HG03521 (cell line): Measurements from ENCODE around the gene BCL7A.

Experiments used
- ATAC-seq: cut with Tn5 transposase; IDR thresholded peaks from one replicate; pipeline ENCODE4 v1.9.1; 2021; ENCODE audit warnings: mild to moderate bottlenecking, moderate library complexity; ENCODE audit not compliant: unreplicated experiment

BCL7A gene

DNA sequence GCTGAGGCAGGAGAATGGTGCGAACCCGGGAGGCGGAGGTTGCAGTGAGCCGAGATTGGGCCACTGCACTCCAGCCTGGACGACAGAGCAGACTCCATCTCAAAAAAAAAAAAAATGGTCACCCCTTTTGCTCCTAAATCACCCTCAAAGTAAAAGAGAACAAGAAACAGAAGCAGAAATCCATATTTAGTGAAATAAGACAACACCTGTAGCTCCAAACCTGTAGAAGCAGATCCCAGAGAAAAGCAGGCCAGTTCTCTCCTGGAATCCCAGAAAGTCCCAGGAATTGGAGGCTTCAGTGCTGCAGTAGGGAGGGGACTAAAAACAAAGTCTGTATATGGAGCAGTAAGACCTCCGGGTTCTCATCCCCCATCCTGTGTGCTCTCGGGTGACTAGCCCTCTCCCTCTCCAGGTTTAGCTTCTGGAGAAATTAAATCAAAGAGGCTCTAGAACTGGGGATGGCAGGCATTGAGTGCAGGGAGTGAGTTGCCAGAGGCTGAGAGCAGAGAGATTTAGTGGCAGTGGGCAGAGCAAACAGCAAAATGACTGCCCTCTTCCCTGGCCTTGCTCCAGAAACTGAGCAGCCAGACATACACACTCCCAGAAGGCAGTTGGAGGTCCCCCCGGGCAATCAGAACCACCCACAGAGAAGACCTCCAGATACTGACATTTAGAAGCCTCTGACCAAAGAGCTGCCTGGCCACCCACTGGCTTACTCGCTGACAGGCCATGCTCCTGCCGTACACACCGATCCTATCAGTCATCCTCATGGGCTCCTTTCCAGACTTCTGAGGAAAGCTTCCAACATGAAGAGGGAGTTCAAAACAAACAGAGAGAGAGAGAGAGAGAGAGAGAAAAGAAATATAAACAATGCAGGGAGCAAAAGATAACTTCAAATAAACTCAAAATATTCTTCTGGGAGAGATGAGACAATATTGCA, 50.6 kb downstream of the BCL7A start:
- no peak for ATAC-seq

DNA sequence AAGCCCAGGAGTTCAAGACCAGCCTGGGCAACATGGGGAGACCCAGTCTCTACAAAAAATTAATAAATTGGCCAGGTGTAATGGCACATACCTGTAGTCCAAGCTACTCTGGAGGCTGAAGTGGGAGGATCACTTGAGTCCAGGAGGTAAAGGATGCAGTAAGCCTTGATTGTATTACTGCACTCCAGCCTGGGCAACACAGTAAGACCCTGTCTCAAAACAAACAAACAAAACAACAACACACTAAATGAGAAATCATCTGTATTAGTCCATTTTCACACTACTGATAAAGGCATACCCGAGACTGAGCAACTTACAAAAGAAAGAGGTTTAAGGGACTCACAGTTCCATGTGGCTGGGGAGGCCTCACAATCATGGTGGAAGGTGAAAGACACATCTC, 52.1 kb downstream of the BCL7A start:
- no peak for ATAC-seq

DNA sequence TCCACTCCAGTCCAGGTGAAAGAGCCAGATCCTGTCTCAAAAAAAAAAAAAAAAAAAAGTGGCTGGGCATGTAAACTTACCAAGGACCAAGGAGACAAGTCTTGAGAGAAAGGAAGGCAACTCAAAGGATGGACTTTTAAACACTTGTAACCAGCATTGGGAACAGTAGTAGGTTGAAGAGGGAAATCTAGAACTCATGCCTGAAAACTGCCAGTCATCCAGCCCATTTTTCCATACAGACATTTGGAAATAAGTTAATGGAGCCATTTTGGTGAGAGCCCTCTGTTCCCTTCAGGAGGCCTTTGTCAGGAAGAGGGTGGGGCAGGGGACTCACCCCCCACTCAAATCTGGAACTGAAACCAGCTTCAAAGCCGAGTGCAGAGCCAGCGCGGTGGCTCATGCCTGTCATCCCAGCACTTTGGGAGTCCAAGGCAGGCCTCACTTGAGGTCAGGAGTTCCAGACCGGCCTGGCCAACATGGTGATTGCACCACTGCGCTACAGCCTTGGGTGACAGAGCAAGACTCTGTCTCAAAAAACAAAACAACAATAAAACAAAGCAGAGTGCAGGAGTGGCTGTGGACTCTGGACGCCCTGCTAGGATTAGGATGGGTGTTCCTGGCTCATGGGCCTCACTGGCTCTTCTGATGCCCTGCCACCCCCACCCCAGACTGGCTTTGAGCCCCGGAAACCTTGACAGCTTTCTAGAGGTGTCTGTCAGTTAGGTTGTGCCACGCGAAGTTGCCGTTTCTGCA, 55.2 kb downstream of the BCL7A start:
- no peak for ATAC-seq

DNA sequence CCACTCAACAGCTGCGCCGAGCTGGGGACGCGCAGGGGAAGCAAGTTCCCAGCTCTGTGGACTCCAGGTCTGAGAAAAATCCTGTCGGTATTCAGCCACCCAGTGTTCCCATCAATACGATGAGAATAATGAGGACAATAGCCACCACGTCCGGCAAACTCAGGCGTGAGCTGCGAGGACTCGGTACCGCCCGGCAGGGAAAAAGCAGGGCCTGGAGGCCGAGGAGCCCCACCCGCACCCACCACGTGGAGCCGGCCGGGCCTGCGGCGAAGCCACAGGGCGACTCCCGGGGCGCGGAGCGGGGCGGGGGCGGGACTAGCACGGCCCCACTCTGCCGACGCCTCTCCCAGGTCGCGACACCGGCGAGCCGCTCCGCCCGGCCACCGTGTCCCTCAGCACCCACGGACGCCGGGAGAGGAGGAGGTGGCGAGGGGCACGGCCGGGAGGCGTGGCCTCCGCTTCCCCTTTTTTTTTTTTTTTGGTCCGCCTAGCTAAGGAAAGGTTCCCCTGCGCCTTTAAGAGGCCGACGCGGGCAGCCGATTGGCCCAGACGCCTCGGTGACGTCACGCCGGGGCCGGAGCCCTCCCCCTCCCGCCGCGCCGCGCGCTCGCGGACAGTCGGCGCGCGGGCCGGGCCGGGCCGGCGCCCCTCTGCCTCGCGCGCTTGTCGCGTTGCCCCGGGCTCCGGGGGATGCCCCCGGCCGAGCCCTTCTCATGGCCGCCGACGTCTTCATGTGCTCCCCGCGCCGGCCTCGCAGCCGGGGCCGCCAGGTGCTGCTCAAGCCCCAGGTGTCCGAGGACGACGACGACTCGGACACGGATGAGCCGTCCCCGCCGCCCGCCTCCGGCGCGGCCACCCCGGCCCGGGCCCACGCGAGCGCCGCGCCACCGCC, 56.7 kb downstream of the BCL7A start, which contains the start of gene MLXIP:
MLXIP (plus strand) TSS at position 616 of the 892 bp plus-strand sequence; CDS start at position 714, 98 bp downstream.
- ATAC-seq, result peak; percentile 81

DNA sequence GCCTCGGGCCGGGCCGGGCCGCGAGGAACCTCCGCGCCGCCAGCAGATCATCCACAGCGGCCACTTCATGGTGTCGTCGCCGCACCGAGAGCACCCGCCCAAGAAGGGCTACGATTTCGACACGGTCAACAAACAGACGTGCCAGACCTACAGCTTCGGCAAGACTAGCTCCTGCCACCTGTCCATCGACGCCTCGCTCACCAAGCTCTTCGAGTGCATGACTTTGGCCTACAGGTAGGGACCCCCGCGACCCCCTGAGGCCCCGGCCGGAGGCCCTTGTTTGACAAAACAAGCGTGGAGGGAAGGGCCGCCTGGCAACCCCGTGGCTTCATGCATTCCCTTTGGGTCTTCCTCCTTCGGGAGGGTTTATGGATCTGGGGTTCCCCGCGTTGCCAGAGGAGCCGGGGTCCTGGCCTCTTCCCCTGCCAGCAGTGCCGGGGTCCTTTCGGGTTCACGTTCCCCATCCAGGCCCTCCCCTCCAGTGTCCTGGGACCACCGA, 57.4 kb downstream of the BCL7A start:
- ATAC-seq, result peak; percentile 9

DNA sequence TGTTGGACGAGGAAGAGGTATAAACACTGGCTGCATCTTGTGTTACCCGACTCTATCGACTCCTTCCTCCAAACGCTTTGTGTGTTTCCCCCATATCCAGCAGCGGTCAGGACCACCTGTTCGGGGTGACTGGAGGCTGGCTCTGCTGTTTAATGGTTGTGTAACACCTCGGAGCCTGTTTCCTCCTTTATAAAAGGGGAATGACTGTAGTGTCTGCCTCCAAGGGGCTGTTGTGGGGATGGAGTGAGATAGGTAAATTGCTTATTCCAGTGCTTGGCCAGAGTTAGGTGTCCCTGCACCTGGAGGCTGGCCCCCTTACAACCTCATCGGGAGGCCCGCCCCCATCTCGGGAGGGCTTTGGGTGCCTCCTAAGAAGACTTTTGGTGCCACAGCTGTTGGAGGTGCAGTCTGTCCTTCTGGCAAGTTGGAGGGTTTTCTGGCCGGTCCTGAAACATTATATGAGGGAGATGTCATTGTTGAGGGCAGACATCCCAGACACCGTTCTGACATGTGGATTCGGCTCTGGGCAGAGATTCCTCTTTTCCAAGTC, 57.9 kb downstream of the BCL7A start:
- ATAC-seq, result no peak

DNA sequence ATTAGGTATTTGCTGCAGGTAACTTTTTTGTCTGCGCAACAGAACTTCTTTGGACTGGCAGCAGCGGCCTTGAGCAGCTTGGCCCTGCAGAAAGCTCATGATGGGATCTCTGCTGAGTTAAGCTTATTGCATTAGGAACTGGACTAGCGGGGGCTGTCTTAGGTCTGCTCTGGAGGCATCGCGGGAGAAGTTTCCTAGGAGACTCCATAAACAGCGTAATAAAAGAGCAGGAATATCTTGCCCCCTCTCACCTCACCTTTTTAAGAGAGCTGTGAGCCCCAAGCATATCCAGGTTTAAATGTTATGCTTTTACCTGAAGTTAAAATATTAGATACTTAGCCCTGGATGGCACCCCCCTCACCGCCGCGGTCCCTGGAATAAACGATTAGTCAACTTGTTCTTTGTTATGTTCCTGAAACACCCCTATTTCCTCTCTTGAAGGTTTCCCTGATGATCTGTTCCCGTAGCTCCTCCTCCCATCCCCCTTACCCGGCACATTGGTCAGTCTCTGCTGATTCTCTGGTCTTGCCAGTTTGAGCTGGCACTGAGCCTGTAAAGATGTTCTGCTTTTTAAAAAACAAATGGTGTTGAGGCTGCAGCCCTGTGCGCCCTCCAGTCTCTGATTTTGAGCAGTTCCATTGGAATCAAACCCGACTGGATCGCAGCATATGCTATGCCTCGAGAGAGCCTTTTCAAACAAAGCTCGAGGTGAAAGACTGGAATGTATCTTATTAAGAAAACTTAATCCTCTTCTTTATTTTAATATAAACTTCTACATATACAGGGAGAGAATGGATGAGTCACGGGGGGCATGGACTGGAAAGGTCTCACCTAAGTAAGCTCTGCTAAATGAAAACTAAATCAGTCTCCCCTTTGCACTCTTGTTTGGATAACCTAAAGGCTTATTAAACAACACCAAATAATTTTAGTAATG, 58.7 kb downstream of the BCL7A start:
- ATAC-seq, result no peak

DNA sequence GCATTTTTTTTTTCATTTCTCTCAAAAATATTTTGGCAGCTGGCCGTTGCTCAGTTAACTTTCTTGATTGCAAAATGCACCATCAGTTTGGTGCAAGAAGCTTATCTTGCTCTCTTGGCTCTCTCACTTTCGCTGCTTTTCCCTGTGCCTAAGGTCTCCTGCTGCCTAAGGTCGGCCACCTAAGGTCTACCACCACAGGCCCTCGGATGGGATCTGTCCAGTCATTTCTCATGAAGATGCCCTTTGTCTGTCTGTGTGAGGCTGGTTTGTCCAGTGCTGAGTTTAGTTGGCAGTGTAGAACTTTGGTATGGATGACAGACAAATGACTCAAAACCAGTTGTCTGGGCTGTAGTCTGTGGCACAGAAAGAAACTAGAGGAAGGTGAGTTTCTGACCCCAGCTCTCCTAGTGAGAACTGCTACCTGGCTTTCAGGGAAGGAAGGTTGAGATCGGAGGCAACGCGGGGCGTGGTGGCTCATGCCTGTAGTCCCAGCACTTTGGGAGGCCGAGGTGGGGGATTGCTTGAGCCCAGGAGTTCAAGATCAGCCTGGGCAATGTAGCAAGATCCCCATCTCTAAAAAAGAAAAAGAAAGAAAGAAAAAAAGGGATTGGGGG, 59.5 kb downstream of the BCL7A start:
- no peak for ATAC-seq

DNA sequence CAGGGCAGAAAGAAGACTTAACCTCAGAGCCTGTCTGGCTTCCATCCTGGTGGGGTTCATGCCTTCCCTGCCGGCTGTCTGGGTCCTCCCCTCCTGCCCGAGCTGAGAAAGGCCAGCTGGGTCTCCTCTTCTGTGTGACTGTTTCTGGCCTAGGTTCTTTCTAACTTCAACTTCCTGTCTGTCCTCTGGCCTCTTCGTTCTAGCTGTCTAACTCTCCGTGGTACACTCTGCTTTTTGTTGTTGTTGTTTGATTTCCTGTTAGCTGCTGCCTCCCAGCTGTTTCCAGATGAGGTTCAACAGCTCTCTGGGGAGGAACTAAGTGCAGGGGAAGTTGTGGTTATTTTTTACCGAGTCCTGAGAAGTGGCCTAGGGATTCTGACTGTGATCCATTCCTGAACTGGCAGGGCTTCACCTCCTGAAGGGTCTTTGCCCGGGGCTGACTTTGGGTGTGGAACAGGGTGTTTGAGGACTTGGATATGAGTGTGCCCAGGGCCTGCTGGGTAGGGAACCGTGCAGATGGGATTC, 60.1 kb downstream of the BCL7A start:
- ATAC-seq, result no peak

DNA sequence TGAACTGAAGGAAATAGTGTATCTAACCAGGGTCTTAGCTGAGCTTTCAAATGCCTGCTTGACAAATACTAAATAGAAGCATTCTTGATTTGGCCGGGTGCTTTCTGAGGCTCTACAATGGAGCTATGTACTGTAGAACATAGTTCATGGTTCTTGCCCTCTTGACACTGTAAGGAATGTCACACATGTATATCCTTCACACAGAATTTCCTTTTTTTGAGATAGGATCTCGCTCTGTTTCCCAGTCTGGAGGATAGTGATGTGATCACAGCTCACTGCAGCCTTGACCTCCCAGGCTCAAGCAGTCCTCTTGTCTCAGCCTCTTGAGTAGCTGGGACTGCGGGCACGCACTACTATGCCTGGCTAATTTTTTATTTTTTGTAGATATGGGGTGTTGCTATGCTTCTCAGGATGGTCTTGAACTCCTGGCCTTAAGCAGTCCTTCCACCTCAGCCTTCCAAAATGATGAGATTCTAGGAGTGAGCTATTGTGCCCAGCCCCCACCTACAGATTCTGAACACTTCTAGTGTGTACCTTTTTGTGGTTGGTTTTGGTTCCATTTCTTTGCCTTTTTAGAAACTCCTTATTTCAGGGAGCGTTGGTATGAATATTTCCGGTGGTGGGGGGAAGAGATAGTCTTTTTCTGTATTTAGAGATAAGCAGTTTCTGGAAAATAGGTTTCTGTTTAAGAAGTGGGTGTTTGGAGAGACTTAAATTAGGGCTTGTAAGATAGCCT, 61.1 kb downstream of the BCL7A start:
- ATAC-seq, result no peak

DNA sequence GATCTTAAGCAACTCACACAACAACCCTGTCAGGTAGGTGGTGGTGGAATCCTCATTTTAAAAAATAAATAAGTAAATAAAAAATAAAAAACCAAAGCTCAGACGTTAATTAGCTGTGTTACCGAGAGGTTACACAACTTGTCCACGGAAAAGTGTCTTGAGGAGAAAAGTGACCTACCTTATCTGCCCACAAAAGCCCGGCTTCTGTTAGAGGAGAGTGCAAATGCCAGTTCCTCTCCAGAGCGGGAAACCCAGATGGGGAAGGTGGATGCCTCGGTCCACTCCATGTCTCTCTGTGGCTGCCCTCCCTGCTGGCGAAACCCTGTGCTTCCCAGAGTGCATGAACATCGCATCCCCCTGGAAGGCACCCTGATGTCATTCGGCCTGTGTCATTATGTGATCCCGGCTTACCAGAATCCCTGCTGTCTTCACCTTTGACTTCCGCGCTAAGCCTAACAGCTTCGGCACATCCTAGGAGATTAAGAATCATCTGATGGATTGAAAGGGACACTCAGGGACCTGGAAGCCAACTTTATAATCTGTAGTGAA, 63.2 kb downstream of the BCL7A start:
- ATAC-seq, result no peak

DNA sequence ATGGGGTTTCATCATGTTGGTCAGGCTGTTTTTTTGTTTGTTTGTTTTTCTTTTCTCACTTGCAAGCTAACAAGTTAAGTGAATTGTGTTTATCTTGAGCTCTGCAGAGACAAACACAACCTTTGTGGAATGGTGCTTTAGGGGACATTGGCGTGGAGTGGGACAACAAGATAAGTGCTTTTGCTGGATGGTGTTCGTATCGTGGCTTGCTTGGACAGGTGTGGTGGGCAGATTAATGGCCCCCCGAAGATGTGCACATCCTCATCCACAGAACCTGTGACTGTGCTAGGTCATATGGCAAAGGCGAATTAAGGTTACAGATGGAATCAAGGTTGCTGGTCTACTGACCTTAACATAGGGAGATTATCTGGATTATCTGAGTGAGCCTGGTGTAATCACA, 63.9 kb downstream of the BCL7A start:
- ATAC-seq, result no peak

DNA sequence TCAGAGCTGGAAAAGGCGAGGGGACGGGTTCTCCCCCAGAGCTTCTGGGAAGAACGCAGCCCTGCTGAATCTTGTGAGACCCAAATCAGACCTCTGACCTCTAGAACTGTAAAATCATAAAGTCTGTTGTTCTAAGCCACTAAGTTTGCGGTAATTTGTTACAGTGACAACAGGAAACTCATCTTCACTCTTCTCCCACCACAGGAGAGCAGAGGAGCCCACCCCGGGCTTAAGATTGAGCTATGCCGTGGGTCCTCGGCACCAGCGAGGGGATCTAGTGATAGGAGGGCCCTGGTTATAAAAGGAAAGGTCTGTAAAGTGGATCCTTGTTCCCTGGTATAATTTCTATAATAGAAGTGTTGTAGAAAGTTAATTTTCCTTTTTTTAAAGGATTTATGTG, 64.4 kb downstream of the BCL7A start:
- no peak for ATAC-seq

DNA sequence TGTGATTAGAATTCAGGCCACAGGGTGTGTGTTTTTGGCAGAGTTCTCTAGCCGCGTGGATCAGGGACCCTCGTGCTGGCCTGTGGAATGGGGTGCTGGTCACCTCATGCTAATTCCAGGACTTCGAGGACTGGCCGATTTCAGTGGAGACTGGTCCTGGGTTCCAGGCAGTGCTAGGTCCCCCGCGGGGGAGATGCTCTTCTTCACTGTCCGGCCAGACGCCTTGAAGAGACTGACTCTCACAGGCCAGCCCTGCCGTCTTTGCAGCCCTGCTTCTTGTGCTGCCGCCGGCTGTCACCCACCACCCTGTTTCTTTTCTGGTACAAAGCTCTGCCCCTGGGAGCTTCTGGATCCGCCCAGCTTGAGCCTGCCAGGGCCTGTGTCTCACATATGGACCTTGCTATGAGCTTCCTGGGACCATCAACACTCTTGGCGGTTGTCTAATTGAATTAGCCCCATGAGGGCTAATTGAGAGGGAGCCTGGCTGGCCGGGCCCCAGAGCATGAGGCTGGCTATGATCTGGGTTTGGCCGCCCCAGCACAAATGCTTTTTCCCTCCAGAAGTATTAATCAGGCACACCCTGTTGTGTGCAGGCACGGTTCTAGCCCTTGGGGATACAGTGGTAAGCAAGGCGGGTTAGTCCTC, 65.1 kb downstream of the BCL7A start:
- no peak for ATAC-seq

DNA sequence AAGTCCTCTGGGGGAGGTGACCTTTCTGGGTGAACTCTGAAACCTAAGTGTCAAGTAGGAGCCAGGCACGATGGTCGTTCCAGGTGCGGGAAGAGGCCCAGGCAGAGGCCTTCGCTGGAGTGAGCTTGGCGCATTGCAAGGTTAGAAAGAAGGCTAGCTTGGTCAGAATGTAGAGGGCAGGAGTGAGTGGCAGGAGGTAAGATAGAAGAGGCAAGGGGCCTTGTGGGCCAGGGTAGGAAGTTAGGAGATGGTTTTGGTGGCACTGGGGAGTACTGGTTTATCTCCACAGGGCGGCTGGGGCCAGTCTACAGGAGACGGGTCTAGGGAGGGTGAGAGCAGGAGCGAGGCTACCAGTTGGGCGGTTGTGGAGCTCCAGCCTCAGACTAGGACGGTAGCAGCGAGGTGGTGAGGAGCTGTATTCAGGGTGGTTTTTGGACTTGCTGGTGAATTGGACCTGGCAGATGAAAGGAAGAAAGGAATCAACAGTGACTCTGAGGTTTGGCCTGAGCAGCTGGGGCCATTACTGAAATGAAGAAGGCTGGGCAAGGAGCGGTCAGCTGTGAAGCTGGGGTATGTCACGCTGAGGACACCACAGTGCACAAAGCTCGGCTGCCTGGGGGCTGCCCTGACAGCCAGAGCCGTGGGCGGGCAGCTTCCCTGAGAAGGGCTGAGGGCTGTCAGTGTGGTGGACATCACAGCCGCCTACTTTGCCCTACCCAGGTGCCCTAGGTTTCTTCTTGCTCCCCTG, 65.9 kb downstream of the BCL7A start:
- ATAC-seq, result no peak

DNA sequence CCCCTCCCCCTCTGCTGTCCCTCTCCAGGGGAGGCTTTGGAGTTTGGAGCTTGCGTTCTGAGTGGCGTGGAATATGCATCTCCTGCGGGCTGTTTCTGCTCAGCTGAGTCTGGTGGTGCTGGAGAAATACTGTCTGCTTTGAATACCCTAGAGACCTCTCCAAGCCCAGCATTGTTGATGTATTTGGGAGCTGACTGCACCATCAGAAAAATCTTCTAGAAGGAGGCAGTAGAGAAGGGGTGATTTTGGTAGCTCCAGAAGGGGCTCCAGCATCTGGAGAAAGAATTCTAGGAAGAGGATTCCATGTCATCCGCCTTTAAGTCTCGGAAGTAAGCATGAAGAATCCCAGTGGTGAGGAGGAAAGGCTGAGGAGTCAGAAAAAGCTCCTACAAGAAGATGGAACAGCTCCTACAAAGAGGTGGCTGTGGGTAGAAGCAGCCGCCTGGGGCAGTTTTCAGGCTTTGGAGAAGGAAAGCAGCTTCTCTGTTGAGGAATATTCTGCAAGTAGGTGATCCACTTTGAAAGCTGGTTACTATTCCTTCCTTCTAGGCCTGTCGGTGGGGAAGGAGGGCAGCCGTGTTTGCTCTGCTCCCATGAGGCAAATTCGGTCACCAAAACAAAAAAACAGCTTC, 66.6 kb downstream of the BCL7A start:
- ATAC-seq, result no peak
